ENCODE data around the gene MAP1LC3A. TPM values are rescaled to one million over a fixed set of nuclear protein-coding genes. Genes with fewer than 3 reads are reported as not detected.

Gene MAP1LC3A
- total RNA-seq, 1 experiment from 2014 or later, result 25.9 TPM

DNA sequence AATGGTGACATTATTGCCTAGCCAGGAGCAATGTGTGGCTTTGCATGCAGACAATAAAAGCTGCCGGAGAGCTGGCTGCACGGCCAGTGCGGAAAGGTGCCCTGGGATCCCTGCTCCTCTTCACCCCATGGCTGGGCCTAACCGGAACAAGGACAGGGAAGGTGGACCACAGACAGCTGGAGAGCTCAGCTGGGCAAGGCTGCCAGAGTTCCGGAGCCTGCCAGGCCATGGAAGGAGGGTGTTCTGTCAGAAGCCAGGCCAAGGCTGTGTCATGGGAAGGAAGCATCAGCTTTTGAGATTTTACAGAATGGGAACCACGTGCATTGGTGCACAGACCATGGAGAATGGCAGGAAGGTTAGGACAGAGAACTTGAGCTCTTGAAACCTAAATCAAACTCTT lies 25.0 kb downstream of the MAP1LC3A start:
- no peaks in the 10 kb centered on the region for H3K9me3 ChIP-seq (ENCODE audit: control insufficient read depth, low read depth, low read length)
- no peak overlapping the region for H3K18ac ChIP-seq (ENCODE audit: insufficient read length, low read depth, low read length)
- H2BK15ac ChIP-seq (ENCODE audit: low read depth, low read length), result no peak overlapping the region
- H3T11ph ChIP-seq (ENCODE audit: low read length), result no peak overlapping the region
- H3K27me3 ChIP-seq (ENCODE audit: insufficient read depth, low read length), result no peaks in the 10 kb centered on the region
- no peak overlapping the region for H3K4ac ChIP-seq (ENCODE audit: low read depth, low read length)
- Mint-ChIP-seq H3K36me3 (ENCODE audit: insufficient read depth in 1 of 3, low read depth in 3 of 3) (peaks cover 0 to 12% (median 6%) of the 10 kb centered on the region in 3 experiments; a peak in 4 of 7 replicates), H3K9me3 (no peaks in the 10 kb centered on the region), H3K4me3 (no peak overlapping the region), H3K27ac (peak overlapping the region in 1 of 3 experiments; percentile 31; a peak in 1 of 7 replicates), H3K4me1 (no peaks in the 10 kb centered on the region), H3K27me3 (ENCODE audit: low read depth) (no peaks in the 10 kb centered on the region; the same call in 1 of the 2 replicates)
- H3K79me1 ChIP-seq (ENCODE audit: insufficient read depth, low read depth, low read length, poor library complexity, severe bottlenecking), result no peaks in the 10 kb centered on the region
- H2BK5ac ChIP-seq (ENCODE audit: insufficient read length, low read length), result no peak overlapping the region
- no peak overlapping the region for H4K8ac ChIP-seq (replicated peaks; ENCODE audit: insufficient read length, low read depth, low read length)
- H2AFZ ChIP-seq (ENCODE audit: low read length), result no peak overlapping the region
- no peak overlapping the region for H3K56ac ChIP-seq (ENCODE audit: insufficient read length, low read depth, low read length)
- H3K4me1 ChIP-seq (ENCODE audit: insufficient read depth, low read length), result no peaks in the 10 kb centered on the region
- no peak overlapping the region for H2BK20ac ChIP-seq (ENCODE audit: low read depth, low read length, poor library complexity, severe bottlenecking)
- H3K23me2 ChIP-seq (ENCODE audit: insufficient read length, low read depth, low read length, poor library complexity, severe bottlenecking), result no peaks in the 10 kb centered on the region
- H3K4me2 ChIP-seq (ENCODE audit: insufficient read depth, insufficient read length, low read length), result no peak overlapping the region
- H2BK12ac ChIP-seq (ENCODE audit: insufficient read length, low read depth, low read length), result no peak overlapping the region
- no peak overlapping the region for H2BK120ac ChIP-seq (ENCODE audit: low read depth, low read length, poor library complexity, severe bottlenecking)
- no peak overlapping the region for H2AK5ac ChIP-seq (ENCODE audit: insufficient read length, low read length)
- no peak overlapping the region for H4K91ac ChIP-seq (ENCODE audit: insufficient read length, low read depth, low read length)
- no peak overlapping the region for H3K23ac ChIP-seq (ENCODE audit: insufficient read length, low read depth, low read length)
- TF ChIP-seq, protein P1, sequence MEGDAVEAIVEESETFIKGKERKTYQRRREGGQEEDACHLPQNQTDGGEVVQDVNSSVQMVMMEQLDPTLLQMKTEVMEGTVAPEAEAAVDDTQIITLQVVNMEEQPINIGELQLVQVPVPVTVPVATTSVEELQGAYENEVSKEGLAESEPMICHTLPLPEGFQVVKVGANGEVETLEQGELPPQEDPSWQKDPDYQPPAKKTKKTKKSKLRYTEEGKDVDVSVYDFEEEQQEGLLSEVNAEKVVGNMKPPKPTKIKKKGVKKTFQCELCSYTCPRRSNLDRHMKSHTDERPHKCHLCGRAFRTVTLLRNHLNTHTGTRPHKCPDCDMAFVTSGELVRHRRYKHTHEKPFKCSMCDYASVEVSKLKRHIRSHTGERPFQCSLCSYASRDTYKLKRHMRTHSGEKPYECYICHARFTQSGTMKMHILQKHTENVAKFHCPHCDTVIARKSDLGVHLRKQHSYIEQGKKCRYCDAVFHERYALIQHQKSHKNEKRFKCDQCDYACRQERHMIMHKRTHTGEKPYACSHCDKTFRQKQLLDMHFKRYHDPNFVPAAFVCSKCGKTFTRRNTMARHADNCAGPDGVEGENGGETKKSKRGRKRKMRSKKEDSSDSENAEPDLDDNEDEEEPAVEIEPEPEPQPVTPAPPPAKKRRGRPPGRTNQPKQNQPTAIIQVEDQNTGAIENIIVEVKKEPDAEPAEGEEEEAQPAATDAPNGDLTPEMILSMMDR (conservative IDR thresholded peaks at IDR 0.05), result no peak
- H3K14ac ChIP-seq (ENCODE audit: insufficient read depth, low read length), result no peak overlapping the region
- H4K5ac ChIP-seq (ENCODE audit: insufficient read length, low read depth, low read length), result no peak overlapping the region
- no peaks in the 10 kb centered on the region for H4K20me1 ChIP-seq (ENCODE audit: control insufficient read depth, insufficient read depth, insufficient read length)
- no peak overlapping the region for H3K9ac ChIP-seq (ENCODE audit: extremely low read depth, insufficient read length, low read length)
- no peak for DNase-seq
- no peak overlapping the region for H3K27ac ChIP-seq (ENCODE audit: insufficient read length, low read depth, low read length)
- no CpG with 5 or more reads among the region's 6 CpGs for WGBS (ENCODE audit: extremely low coverage, insufficient read length, low lambda C conversion rate)
- no peaks in the 10 kb centered on the region for H3K79me2 ChIP-seq (ENCODE audit: insufficient read depth, low read length)
